Measurements from ENCODE around the gene COL9A3.

The COL9A3 gene

DNA sequence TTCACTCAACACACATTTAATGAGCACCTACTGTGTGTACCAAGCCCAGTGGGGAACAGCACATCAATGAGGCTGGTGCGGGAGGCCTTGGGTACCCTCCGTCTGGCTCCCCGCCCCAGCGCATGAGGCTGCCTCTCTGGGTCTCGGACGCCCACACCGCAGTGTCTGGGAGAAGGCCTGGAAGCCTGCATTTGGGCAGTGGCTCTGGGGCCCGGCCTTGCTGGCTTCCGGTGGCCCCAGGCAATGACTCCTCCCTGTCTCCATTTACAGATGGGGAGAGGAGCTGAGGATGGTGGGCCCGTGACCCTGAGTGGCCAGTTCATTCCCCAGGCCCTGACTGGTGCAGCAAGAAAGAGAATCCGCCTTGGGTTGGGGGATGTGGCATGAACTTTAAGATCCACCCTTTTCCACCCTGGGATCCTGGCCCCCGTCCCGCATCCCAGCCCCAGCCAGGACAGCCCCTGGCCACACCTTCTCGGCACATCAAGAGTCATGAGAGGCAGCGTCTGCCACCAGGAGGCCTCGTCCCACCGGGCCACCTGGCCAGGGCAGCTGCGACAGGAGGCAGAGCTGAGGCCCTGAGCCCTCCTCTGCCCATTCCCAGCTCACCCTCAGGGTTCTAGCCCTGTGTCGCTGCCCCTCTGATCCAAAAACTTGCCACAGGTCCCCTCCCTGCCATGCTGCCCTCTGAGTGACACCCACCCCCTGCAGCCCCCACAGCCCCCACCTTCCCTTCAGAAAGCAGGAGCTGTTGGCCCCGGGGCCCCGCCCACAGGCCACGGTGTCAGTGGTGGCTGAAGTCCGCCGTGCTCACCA lies 38.0 kb upstream of the COL9A3 start:
- DNase-seq = peak; percentile 68

- no peak for DNase-seq
Measured at GRCh38 chr20:62779417-62779685, 37.5 kb upstream of the COL9A3 start.

GRCh38 chr20:62780204-62780603 lies 36.6 kb upstream of the COL9A3 start:
- peak; percentile 96 for DNase-seq

GRCh38 chr20:62780696-62781095 lies 36.2 kb upstream of the COL9A3 start:
- DNase-seq = peak; percentile 72

GRCh38 chr20:62782149-62782892 lies 34.5 kb upstream of the COL9A3 start:
- DNase-seq = peak; percentile 84

DNA sequence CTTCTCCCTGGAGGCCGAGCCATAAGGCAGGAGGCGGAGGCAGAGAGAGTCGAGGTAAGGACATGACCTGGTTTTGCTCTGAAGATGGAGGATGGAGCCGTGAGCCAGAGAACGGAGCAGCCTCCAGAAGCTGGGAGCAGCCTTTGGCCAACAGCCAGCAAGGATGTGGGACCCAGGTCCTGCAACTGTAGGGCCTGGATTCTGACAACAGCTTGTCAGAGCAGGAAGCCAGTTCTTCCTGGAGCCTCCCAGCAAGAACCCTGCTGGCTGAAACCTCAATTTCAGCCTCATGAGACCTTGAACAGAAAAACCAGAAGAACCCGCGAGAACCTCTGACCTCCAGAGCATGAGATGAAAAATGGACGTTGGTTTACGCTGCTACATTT lies 34.0 kb upstream of the COL9A3 start:
- DNase-seq = no peak

GRCh38 chr20:62784497-62784896 lies 32.4 kb upstream of the COL9A3 start:
- no peak for DNase-seq

GRCh38 chr20:62785393-62785792 lies 31.5 kb upstream of the COL9A3 start:
- peak; percentile 22 for DNase-seq

- no peak for DNase-seq
Measured at GRCh38 chr20:62786157-62786556, 30.7 kb upstream of the COL9A3 start.

DNA sequence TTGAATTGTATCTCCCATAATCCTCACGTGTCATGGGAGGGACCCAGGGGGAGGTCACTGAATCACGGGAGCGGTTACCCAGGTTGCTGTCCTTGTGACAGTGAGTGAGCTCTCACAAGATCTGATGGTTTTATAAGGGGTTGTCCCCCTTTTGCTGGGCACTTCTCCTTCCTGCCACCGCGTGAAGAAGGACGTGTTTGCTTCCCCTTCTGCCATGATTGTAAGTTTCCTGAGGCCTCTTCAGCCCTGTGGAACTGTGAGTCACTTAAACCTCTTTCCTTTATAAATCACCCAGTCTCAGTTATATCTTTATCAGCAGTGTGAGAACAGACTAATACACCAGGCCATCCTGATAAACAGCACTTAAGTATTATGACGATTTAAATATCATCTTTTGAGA lies 29.5 kb upstream of the COL9A3 start:
- no peak for DNase-seq

GRCh38 chr20:62787866-62788265 lies 29.0 kb upstream of the COL9A3 start:
- no peak for DNase-seq

DNA sequence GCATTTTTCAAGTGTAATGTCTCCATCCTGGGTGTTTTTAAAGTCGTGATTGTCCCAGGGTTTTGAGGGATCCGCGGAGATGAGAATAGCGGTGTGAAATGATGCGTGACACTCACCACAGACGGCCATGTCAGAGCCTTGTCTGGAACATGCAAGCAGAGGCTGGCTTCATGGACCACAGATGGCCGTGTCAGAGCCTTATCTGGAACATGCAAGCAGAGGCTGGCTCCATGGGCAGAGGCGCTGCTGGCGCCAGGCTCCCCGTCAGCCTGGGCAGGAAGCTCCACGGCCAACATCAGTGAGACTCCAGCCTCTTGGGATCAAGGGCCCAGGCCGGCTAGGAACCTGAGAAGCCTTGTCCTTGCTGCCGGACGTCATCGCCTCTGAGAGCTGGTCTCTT lies 28.2 kb upstream of the COL9A3 start:
- DNase-seq = no peak

DNA sequence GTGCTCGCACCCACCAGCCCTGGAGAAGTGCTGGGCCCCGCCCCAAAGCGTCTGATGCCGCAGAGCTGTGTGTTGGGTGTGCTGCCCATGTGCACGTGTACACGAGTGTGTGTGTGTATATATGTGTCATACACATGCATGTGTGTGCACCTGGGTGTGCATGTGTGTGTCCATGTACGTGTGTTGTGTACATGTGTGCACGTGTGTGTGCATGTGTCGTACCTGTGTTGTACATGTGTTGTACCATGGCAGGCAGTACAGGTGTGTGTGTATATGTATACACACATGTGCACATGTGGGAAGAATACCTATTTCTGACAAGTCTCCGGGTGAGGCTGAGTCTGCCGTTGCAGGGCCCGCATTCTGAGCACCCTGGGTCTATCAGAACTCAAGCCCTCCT lies 26.8 kb upstream of the COL9A3 start:
- no peak for DNase-seq

GRCh38 chr20:62791301-62792181 lies 25.3 kb upstream of the COL9A3 start:
- peak; percentile 95 for DNase-seq

DNA sequence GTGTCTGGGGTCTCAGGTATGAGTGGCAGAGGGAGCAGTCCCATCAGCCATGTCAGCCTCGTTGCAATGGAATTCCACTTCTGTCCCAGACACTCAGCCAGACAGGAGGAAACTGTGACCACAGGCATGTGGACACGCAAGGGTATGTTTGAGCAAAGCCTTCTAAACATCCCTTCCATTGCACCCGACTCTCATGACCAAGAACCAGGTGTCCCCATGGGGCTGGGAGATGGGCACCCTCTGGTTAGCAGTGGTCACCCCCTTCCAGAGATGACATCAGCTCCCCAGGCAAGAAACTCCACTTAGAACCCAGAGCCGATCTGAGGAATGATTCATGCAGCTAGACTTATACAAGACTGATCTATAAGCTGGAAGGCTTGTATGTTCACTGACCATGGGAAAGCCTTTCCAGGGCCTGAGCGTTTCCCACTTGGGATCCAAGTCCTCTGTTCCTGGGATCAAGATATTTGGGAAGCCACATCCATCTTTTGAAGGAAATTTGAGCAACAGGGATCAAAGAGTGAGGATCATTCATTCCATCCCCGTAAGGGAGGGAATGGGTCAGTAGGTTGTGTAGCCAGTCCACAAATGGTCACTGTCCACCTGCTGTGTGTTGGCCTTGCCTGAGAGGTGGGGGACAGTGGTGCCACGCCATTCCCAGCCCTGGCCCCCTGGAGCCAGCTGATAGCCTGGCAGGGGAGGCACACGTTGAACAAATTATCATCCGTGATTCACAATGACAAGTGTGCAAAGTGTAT lies 24.5 kb upstream of the COL9A3 start:
- no peak for DNase-seq

DNA sequence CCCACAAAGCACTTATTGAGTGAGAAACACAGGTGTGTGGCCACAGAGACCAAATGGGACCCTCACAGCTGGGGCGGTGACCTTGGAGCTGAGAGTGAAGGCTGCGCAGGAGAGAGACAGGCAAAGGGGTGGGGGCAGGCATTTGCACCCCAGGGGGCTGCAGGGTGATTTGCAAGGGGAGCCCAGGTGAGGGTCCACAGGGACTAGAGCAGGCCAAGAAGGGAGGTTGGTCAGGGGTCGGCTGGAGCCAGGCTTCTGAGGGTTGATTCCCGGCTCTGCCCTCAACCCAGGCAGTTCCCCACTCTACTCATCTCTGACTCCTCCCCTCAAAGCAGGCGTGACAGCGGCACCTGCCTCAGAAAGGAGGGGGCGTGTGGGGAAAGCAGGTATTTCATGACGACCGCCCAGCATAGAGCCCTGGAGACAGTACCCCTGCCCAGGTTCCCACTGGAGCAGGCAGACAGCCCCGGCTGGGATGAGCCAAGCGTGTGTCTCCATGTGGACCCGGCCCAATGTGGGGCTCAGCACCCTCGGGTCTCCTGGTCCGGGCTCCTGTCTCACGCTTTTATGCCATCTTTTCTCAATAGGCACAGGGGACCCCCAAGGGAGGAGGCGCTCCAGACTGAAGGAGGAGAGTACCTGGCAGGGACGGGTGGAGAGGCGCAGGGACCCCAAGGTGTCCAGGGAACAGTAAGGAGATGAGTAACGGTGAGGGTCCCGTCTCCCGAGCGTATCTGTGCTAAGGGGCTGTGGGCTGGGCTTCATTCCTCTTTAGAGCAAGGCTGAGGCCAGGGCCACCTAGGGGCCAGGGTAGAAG lies 23.7 kb upstream of the COL9A3 start:
- no peak for DNase-seq

DNA sequence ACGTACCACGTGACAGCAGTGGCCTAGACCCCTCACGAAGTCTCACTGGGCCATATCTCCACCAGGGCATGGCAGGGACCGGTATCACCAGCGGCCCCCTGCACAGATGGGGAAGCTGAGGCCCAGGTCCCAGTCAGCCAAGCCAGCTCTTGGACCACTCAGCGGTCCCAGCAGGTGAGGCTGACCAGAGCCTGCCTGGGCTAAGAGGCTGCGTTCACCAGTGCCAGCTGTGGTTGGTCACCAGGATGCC lies 23.2 kb upstream of the COL9A3 start:
- DNase-seq = no peak

DNA sequence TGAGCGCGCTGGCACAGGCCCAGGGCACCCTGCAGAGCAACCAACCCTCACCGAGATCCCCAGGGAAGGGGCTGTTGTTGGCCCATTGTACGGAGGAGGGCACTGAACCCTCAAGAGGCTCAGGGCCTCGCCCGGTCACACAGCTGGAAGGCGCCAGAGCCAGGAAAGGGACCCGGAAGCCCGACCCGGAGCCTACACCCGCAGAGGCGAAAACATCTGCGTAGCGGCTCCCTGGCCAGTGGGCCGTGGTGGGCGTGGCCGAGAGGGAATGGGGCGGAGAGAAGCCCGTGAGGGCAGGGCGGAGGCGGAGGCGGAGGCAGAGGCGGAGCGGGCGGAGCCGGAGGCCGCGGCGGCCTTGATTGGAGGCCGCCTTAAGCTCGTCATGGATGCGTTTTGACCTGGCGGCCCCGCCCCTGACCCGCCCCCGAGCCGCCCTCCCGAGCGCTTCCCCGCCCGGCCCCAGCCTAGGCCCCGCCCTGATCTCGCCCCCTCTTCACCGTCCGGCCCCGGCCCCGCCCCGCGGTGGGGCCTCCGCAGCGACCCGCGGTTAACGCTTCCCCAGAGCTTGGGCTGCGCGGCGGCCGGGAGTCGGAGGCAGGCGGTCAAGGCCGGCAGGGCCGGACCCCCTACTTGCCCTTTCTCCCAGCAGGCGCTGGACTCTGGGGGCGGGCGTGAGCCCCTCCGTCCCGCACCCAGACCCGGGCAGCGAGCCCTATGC lies 22.7 kb upstream of the COL9A3 start:
- DNase-seq = peak; percentile 93

- peak; percentile 80 for DNase-seq
Measured at GRCh38 chr20:62795023-62795761, 21.7 kb upstream of the COL9A3 start.

- DNase-seq = peak; percentile 29
Measured at GRCh38 chr20:62796699-62797491, 20.0 kb upstream of the COL9A3 start.
